Brain microvascular endothelial cell (primary cell): Measurements from ENCODE around the gene SLC4A7.

Experiments used
- DNase-seq: peaks from one replicate; pipeline ENCODE4 v3.0.0-alpha.2; 2020
- H3K27ac ChIP-seq: fragments of 250-450 bp; sonication (Bioruptor Pico); 2 replicates; pipeline ENCODE4 v1.5.1; 2020; ENCODE audit warnings: mild to moderate bottlenecking, moderate library complexity
- H3K27me3 ChIP-seq: fragments of 250-450 bp; sonication (Bioruptor Pico); replicated peaks from 2 replicates; pipeline ENCODE4 v1.5.1; 2020; ENCODE audit warnings: mild to moderate bottlenecking
- H3K36me3 ChIP-seq: fragments of 250-450 bp; sonication (Bioruptor Pico); replicated peaks from 2 replicates; pipeline ENCODE4 v1.5.1; 2020; ENCODE audit warnings: mild to moderate bottlenecking
- H3K4me3 ChIP-seq: 2 replicates; pipeline ENCODE4 v1.5.1; 2011; ENCODE audit warnings: low read depth, mild to moderate bottlenecking, control low read depth, low read length, moderate library complexity
- CTCF ChIP-seq: IDR thresholded peaks from 2 replicates; pipeline ENCODE4 v1.5.1; 2011; ENCODE audit warnings: low read depth, mild to moderate bottlenecking, moderate library complexity, low read length, control low read depth, inconsistent platforms; ENCODE audit errors: missing control alignments
- in situ Hi-C: cut with HindIII; loops from 2 replicates; pipeline ENCODE4 v1.10.0; 2017; ENCODE audit warnings: low sequenced_read_pairs, low pct_ligation_motif_present

SLC4A7 gene

GRCh38 chr3:27467545-27467944, 16.6 kb downstream of the SLC4A7 start:
- Histone ChIP-seq H3K27ac (no peak overlapping the region), H3K36me3 (no peaks in the 10 kb centered on the region), H3K27me3 (no peaks in the 10 kb centered on the region), H3K4me3 (no peak overlapping the region)
- no peak for DNase-seq
- peak; percentile 51 for TF ChIP-seq CTCF
- in situ Hi-C loops = no loop called here

- Histone ChIP-seq H3K4me3 (no peak overlapping the region), H3K27ac (no peak overlapping the region), H3K36me3 (no peaks in the 10 kb centered on the region), H3K27me3 (no peaks in the 10 kb centered on the region)
- in situ Hi-C loops = no loop called here
- DNase-seq = no peak
- TF ChIP-seq CTCF = no peak
These were observed 19.5 kb downstream of the SLC4A7 start for GRCh38 chr3:27464646-27465045.

- H3K27me3 ChIP-seq = no peaks in the 10 kb centered on the region
- no peak overlapping the region for H3K4me3 ChIP-seq
- no peaks in the 10 kb centered on the region for H3K36me3 ChIP-seq
- no peak overlapping the region for H3K27ac ChIP-seq
- in situ Hi-C loops = no loop called here
- no peak for TF ChIP-seq CTCF
- no peak for DNase-seq
These were observed 22.0 kb downstream of the SLC4A7 start for GRCh38 chr3:27462228-27462627.

GRCh38 chr3:27458929-27459328, 25.3 kb downstream of the SLC4A7 start:
- Histone ChIP-seq H3K27ac (no peak overlapping the region), H3K4me3 (no peak overlapping the region), H3K36me3 (no peaks in the 10 kb centered on the region), H3K27me3 (no peaks in the 10 kb centered on the region)
- TF ChIP-seq CTCF = no peak
- in situ Hi-C loops = no loop called here
- no peak for DNase-seq

- Histone ChIP-seq H3K36me3 (no peaks in the 10 kb centered on the region), H3K27ac (no peak overlapping the region), H3K27me3 (no peaks in the 10 kb centered on the region), H3K4me3 (no peak overlapping the region)
- no peak for DNase-seq
- in situ Hi-C loops = no loop called here
- no peak for TF ChIP-seq CTCF
These were observed 27.6 kb downstream of the SLC4A7 start for GRCh38 chr3:27456554-27456953.

GRCh38 chr3:27454914-27455313, 29.3 kb downstream of the SLC4A7 start:
- Histone ChIP-seq H3K27me3 (no peaks in the 10 kb centered on the region), H3K36me3 (no peaks in the 10 kb centered on the region), H3K4me3 (no peak overlapping the region), H3K27ac (no peak overlapping the region)
- DNase-seq = no peak
- no peak for TF ChIP-seq CTCF
- in situ Hi-C loops = no loop called here
